Suprapubic skin (tissue), 3 donors: ENCODE data around the gene APOM.

Experiments used
- EP300 ChIP-seq: sonication (generic); formaldehyde crosslinking; IDR thresholded peaks from one replicate; pipeline ENCODE4 v1.6.1; 2017; ENCODE audit warnings: antibody characterized with exemption
- POLR2A ChIP-seq, 2 donors: fragments of 450-650 bp; IDR thresholded peaks; one replicate each; pipeline ENCODE4 v1.6.1; 2017; ENCODE audit warnings: antibody characterized with exemption in 2 of 2, mild to moderate bottlenecking in 2 of 2, moderate library complexity in 2 of 2
- TF ChIP-seq, protein P1 (sequence below), 2 donors: fragments of 200-600 bp in 1 of 2; fragments of 450-650 bp in 1 of 2; sonication (generic) in 1 of 2; IDR thresholded peaks; one replicate each; pipeline ENCODE4 v1.5.1; 2016 to 2019; ENCODE audit warnings: antibody characterized with exemption in 2 of 2, mild to moderate bottlenecking in 1 of 2, moderate library complexity in 1 of 2

DNA sequence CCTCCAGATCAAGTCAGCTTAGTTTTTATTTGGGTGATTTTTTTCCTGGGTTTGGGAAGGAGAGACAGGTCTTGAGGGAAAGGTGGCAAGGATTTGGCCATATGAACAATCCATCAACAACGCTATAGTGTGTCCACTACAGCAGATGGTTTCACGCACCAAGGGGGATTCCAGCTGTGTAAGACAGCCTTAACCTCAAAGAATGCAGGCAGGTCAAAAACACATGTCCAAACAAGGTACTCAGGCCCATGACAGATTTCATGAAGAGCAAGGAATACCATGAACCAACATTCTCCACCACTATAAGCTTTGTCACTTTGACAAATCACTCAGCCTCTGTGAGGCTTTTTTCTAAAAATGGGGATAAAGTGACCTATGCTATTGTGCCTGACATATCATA, 38.7 kb upstream of the APOM start:
- TF ChIP-seq EP300 (no peak), POLR2A (IDR thresholded peaks at IDR 0.05) (no peak)
- TF ChIP-seq, protein P1, sequence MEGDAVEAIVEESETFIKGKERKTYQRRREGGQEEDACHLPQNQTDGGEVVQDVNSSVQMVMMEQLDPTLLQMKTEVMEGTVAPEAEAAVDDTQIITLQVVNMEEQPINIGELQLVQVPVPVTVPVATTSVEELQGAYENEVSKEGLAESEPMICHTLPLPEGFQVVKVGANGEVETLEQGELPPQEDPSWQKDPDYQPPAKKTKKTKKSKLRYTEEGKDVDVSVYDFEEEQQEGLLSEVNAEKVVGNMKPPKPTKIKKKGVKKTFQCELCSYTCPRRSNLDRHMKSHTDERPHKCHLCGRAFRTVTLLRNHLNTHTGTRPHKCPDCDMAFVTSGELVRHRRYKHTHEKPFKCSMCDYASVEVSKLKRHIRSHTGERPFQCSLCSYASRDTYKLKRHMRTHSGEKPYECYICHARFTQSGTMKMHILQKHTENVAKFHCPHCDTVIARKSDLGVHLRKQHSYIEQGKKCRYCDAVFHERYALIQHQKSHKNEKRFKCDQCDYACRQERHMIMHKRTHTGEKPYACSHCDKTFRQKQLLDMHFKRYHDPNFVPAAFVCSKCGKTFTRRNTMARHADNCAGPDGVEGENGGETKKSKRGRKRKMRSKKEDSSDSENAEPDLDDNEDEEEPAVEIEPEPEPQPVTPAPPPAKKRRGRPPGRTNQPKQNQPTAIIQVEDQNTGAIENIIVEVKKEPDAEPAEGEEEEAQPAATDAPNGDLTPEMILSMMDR (IDR thresholded peaks at IDR 0.05) = no peak
